Activated T-cell treated with anti-CD3 and anti-CD28 coated beads, Interleukin-2, amount 50 U/mL, for 72 hours (primary cell): ENCODE results near the gene WDFY1. TPM values are rescaled to one million over a fixed set of nuclear protein-coding genes. Genes with fewer than 3 reads are reported as not detected.

Source experiments
- ATAC-seq, 2 donors: fragments of 150-1000 bp; cut with Tn5 transposase; replicated peaks in 1 of 2; 2 replicates each; pipeline ENCODE4 v1.10.0; 2021; ENCODE audit warnings: moderate library complexity in 2 of 2, mild to moderate bottlenecking in 1 of 2
- DNase-seq, 2 donors: peaks; one replicate each; pipeline ENCODE4 v3.0.0; 2021 to 2022; ENCODE audit warnings: mixed read lengths in 1 of 2
- H3K27ac Mint-ChIP-seq: one replicate; pipeline ENCODE4 v1.8.0; 2022; ENCODE audit warnings: mild to moderate bottlenecking, moderate library complexity, mixed read lengths
- H3K27me3 Mint-ChIP-seq: one replicate; pipeline ENCODE4 v1.8.0; 2022; ENCODE audit warnings: low read depth, mixed read lengths
- H3K36me3 Mint-ChIP-seq, 2 donors: one replicate each; pipeline ENCODE4 v1.8.0; 2022; ENCODE audit warnings: mixed read lengths in 2 of 2, mild to moderate bottlenecking in 1 of 2; ENCODE audit not compliant: insufficient read depth in 2 of 2
- H3K4me1 Mint-ChIP-seq: one replicate; pipeline ENCODE4 v1.8.0; 2022; ENCODE audit warnings: low read depth, mixed read lengths
- H3K4me3 Mint-ChIP-seq, 2 donors: one replicate each; pipeline ENCODE4 v1.8.0; 2022; ENCODE audit warnings: mild to moderate bottlenecking in 2 of 2, mixed read lengths in 2 of 2, moderate library complexity in 2 of 2
- H3K9me3 Mint-ChIP-seq, 2 donors: one replicate each; pipeline ENCODE4 v1.8.0; 2022; ENCODE audit warnings: mixed read lengths in 2 of 2
- total RNA-seq, 2 donors: library from RNA; stranded (reverse); gene quantifications; one replicate each; pipeline ENCODE4 v1.2.3, GENCODE V29; 2022

WDFY1 gene
- total RNA-seq, 2 donors from 2014 or later = 57.4 to 61.7 TPM

GRCh38 chr2:223870840-223871611 lies 74.1 kb downstream of the WDFY1 start:
- H3K36me3 Mint-ChIP-seq = peaks cover 5 to 11% of the 10 kb centered on the region in 2 donors
- H3K9me3 Mint-ChIP-seq = no peaks in the 10 kb centered on the region
- H3K4me3 Mint-ChIP-seq = no peak overlapping the region
- no peak for DNase-seq
- no peak for ATAC-seq
- H3K27ac Mint-ChIP-seq = no peak overlapping the region
- H3K4me1 Mint-ChIP-seq = peaks cover 6% of the 10 kb centered on the region
- no peaks in the 10 kb centered on the region for H3K27me3 Mint-ChIP-seq

- no peak for ATAC-seq
- Mint-ChIP-seq H3K27me3 (no peaks in the 10 kb centered on the region), H3K4me1 (peaks cover 20% of the 10 kb centered on the region), H3K4me3 (no peak overlapping the region), H3K9me3 (no peaks in the 10 kb centered on the region), H3K36me3 (peaks cover 2 to 6% of the 10 kb centered on the region in 2 donors), H3K27ac (no peak overlapping the region)
- DNase-seq = no peak
Observed at GRCh38 chr2:223868005-223868404, 77.1 kb downstream of the WDFY1 start.

- ATAC-seq = peak; percentile 43 to 65
Observed at GRCh38 chr2:223865907-223866508, 79.1 kb downstream of the WDFY1 start.

GRCh38 chr2:223865124-223865523 lies 80.0 kb downstream of the WDFY1 start:
- Mint-ChIP-seq H3K36me3 (peaks cover 0 to 3% of the 10 kb centered on the region in 2 donors), H3K27ac (peak overlapping the region; percentile 86), H3K4me3 (peak overlapping the region in 1 of 2 donors; percentile 36), H3K9me3 (no peaks in the 10 kb centered on the region), H3K27me3 (no peaks in the 10 kb centered on the region), H3K4me1 (peaks cover 20% of the 10 kb centered on the region)
- no peak for DNase-seq
- peak; percentile 9 to 31 for ATAC-seq

More at GRCh38 chr2:223865907-223866508, 79.1 kb downstream of the WDFY1 start:
- no peaks in the 10 kb centered on the region for H3K27me3 Mint-ChIP-seq
- H3K4me3 Mint-ChIP-seq = peak overlapping the region in 1 of 2 donors; percentile 9
- H3K9me3 Mint-ChIP-seq = no peaks in the 10 kb centered on the region
- H3K27ac Mint-ChIP-seq = no peak overlapping the region
- no peak for DNase-seq
- H3K4me1 Mint-ChIP-seq = peaks cover 20% of the 10 kb centered on the region
- H3K36me3 Mint-ChIP-seq = peaks cover 0 to 3% of the 10 kb centered on the region in 2 donors

GRCh38 chr2:223863491-223863890 lies 81.6 kb downstream of the WDFY1 start:
- peaks cover 20% of the 10 kb centered on the region for H3K4me1 Mint-ChIP-seq
- no peaks in the 10 kb centered on the region for H3K9me3 Mint-ChIP-seq
- ATAC-seq (no peak), DNase-seq (no peak)
- no peak overlapping the region for H3K27ac Mint-ChIP-seq
- H3K4me3 Mint-ChIP-seq = no peak overlapping the region
- no peaks in the 10 kb centered on the region for H3K27me3 Mint-ChIP-seq
- no peaks in the 10 kb centered on the region for H3K36me3 Mint-ChIP-seq

- Mint-ChIP-seq H3K27ac (peak overlapping the region; percentile 15), H3K36me3 (no peaks in the 10 kb centered on the region), H3K4me1 (peaks cover 15% of the 10 kb centered on the region), H3K27me3 (no peaks in the 10 kb centered on the region), H3K9me3 (no peaks in the 10 kb centered on the region), H3K4me3 (no peak overlapping the region)
- no peak for DNase-seq
- ATAC-seq = no peak
Observed at GRCh38 chr2:223860809-223861738, 84.1 kb downstream of the WDFY1 start.

- Mint-ChIP-seq H3K9me3 (no peaks in the 10 kb centered on the region), H3K27ac (no peak overlapping the region), H3K4me1 (no peaks in the 10 kb centered on the region)
Observed at GRCh38 chr2:223859070-223859469, 86.1 kb downstream of the WDFY1 start.

GRCh38 chr2:223856584-223856983 lies 88.6 kb downstream of the WDFY1 start:
- no peak overlapping the region for H3K4me3 Mint-ChIP-seq
- no peaks in the 10 kb centered on the region for H3K27me3 Mint-ChIP-seq
- ATAC-seq (no peak), DNase-seq (no peak)
- peaks cover 0 to 9% of the 10 kb centered on the region in 2 donors for H3K36me3 Mint-ChIP-seq
- no peaks in the 10 kb centered on the region for H3K9me3 Mint-ChIP-seq
- H3K4me1 Mint-ChIP-seq = peaks cover under 1% of the 10 kb centered on the region
- H3K27ac Mint-ChIP-seq = no peak overlapping the region

More at GRCh38 chr2:223859070-223859469, 86.1 kb downstream of the WDFY1 start:
- ATAC-seq (no peak), DNase-seq (no peak)
- Mint-ChIP-seq H3K4me3 (no peak overlapping the region), H3K36me3 (no peaks in the 10 kb centered on the region), H3K27me3 (no peaks in the 10 kb centered on the region)

- H3K4me1 Mint-ChIP-seq = peaks cover 6% of the 10 kb centered on the region
- no peak overlapping the region for H3K27ac Mint-ChIP-seq
- DNase-seq (no peak), ATAC-seq (no peak)
- H3K4me3 Mint-ChIP-seq = no peak overlapping the region
- no peaks in the 10 kb centered on the region for H3K27me3 Mint-ChIP-seq
- H3K36me3 Mint-ChIP-seq = peaks cover 2 to 15% of the 10 kb centered on the region in 2 donors
- H3K9me3 Mint-ChIP-seq = peaks cover 0 to 1% of the 10 kb centered on the region in 2 donors
Observed at GRCh38 chr2:223856021-223856420, 89.1 kb downstream of the WDFY1 start.

- Mint-ChIP-seq H3K4me1 (peaks cover 9% of the 10 kb centered on the region), H3K36me3 (peaks cover 7 to 19% of the 10 kb centered on the region in 2 donors), H3K27me3 (no peaks in the 10 kb centered on the region), H3K9me3 (peaks cover 0 to 1% of the 10 kb centered on the region in 2 donors), H3K4me3 (no peak overlapping the region), H3K27ac (no peak overlapping the region)
- DNase-seq (no peak), ATAC-seq (no peak)
Observed at GRCh38 chr2:223855426-223855825, 89.7 kb downstream of the WDFY1 start.

GRCh38 chr2:223854741-223855140 lies 90.4 kb downstream of the WDFY1 start:
- Mint-ChIP-seq H3K27me3 (no peaks in the 10 kb centered on the region), H3K27ac (peak overlapping the region; percentile 54), H3K4me1 (peaks cover 9% of the 10 kb centered on the region), H3K4me3 (peak overlapping the region in 1 of 2 donors; percentile 39), H3K36me3 (peaks cover 11 to 25% of the 10 kb centered on the region in 2 donors), H3K9me3 (peaks cover 1% of the 10 kb centered on the region in 2 donors)
- ATAC-seq (peak in 1 of 2 donors; percentile 49), DNase-seq (no peak)

GRCh38 chr2:223853425-223853837 lies 91.7 kb downstream of the WDFY1 start:
- Mint-ChIP-seq H3K9me3 (peaks cover 5 to 8% of the 10 kb centered on the region in 2 donors), H3K27ac (no peak overlapping the region), H3K36me3 (peaks cover 18 to 35% of the 10 kb centered on the region in 2 donors)

More at GRCh38 chr2:223853425-223853837, 91.7 kb downstream of the WDFY1 start:
- Mint-ChIP-seq H3K4me1 (peaks cover 9% of the 10 kb centered on the region), H3K27me3 (no peaks in the 10 kb centered on the region), H3K4me3 (no peak overlapping the region)
- DNase-seq = no peak
- no peak for ATAC-seq
